Embryonic facial prominence (tissue), 1 donor: ENCODE results near the gene TBCE.
"Not testable (repeated sequence)": the region's sequence is repeated elsewhere in the genome, so short reads cannot be mapped to it uniquely, and the experiment has no call there.

Experiments
- DNase-seq: peaks from one replicate; pipeline ENCODE4 v3.0.0-alpha.2; 2016; ENCODE audit errors: extremely low spot score

Gene TBCE

GRCh38 chr1:235455097-235455496 is 87.9 kb downstream of the TBCE start:
- DNase-seq: no peak

GRCh38 chr1:235455823-235456222 is 88.6 kb downstream of the TBCE start:
- DNase-seq: no peak

- DNase-seq: not testable (repeated sequence)
Observed at GRCh38 chr1:235457856-235458255, 90.6 kb downstream of the TBCE start.

DNA sequence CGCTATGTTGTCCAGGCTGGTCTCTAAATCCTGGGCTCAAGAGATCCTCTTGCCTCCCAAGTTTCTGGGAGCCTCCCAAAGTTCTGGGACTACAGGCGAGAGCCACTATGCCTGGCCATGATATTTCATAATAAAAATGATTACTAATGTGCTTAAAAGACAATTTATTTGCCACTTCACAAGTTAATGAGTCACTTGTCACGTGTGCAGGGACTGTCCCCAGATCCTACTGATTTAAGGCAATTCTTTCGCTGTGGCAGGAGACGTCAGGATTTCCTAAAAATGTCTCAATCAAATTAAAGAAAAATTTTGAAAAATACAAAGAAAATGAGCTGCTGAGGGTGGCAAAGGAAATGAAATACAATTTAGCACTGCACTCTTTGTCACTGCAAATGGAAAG is 93.5 kb downstream of the TBCE start:
- DNase-seq: no peak

- no peak for DNase-seq
Observed at GRCh38 chr1:235461954-235462353, 94.7 kb downstream of the TBCE start.

DNA sequence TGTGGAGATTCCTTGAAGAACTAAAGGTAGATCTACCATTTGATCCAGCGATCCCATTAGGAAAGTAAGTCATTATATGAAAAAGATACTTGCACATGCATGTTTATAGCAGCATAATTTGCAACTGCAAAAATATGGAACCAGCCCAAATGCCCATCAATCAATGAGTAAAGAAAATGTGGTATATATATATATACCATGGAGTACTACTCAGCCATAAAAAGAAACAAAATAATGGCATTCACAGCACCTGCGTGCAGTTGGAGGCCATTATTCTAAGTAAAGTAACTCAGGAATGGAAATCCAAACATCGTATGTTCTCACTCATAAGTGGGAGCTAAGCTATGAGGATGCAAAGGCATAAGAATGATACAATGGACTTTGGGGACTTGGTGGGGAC is 95.6 kb downstream of the TBCE start:
- not testable (repeated sequence) for DNase-seq

- no peak for DNase-seq
Observed at GRCh38 chr1:235465066-235465465, 97.8 kb downstream of the TBCE start.

- DNase-seq: no peak
Observed at GRCh38 chr1:235468004-235468403, 100.8 kb downstream of the TBCE start.

- no peak for DNase-seq
Observed at GRCh38 chr1:235468970-235469369, 101.7 kb downstream of the TBCE start.

GRCh38 chr1:235469897-235470296 is 102.7 kb downstream of the TBCE start:
- DNase-seq: not testable (repeated sequence)

DNA sequence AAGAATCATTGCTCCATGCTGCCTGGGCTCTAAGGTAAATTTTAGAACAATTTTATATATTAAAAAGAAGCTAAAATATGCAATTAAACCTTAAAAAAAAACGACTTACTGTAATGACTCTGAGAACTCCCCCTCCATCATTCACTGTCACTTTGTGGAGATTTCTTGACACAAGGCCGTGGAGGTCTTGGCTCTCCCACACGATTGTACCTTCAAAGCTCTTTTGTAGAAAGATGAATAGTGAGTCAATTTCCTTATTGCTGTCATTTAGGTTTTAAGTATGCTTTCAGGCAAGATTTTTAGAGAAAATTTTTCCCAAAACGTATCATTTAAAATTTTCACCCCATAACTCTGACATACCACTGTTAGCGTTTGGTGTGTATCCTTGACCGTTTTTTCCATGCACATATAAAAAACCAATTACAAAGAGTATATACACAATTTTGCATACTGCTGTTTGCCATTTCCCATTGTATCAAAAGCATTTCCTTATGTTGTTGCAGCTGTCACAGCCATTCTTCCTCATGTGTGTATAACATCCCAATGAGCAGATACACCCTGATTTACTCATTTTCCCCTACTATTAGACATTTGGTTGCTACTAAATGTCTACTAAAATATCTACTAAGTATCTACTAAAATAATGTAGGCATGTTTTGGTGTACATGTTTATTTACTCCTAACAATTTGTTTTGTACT is 103.7 kb downstream of the TBCE start:
- DNase-seq: no peak

DNA sequence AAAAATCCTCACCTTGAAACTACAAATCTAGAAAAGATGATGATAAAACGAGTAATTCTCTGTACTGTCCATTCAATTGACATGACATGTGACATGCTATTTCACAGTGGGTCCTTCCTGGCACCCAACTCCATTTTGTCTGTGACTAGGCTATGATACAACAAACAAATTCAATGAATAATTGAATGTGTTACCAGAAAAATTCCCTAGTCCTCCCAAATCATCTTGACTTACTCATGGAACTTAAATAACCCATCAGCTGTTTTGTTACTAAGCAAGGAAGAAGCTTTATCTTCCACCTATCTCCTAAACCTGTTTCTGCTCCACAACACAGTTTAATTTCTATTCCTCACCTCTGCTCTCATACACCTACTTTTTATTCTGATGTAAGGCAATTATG is 106.6 kb downstream of the TBCE start:
- DNase-seq: no peak

GRCh38 chr1:235483090-235483489 is 115.9 kb downstream of the TBCE start:
- no peak for DNase-seq

DNA sequence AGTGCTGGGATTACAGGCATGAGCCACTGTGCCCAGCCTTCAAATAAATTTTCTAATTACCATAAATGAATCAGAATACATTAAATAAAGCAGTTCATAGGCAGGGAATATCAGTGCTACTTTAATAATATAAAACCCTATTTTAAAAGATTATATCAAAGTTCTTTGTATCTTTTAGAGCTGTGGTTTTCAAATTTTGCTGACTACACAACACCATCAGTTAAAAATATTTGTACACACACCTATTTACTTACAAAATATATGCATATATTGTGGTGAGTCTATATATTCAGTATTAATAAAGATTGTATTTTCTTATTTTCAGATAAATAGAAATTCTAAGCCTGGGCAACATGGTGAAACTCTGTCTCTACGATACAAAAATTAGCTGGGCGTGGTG is 118.3 kb downstream of the TBCE start:
- no peak for DNase-seq

- no peak for DNase-seq
Observed at GRCh38 chr1:235486321-235486720, 119.1 kb downstream of the TBCE start.

GRCh38 chr1:235491644-235492043 is 124.4 kb downstream of the TBCE start:
- no peak for DNase-seq

DNA sequence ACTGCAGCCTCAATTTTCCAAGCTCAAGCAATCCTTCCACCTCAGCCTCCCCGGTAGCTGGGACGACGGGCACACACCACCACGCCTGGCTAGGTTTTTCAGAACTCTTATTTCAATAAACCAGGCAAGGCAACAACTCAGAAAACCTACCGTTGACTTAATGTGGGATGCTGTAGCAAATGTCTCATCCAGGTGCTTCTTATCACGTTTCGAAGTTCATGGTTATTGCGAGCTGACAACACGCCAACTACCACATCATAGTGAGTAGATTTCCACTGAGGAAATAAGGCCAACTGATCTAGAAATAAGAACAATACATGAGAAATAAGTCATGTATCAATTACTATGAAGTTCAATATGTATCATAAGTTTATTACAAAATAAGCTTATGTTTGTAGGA is 127.3 kb downstream of the TBCE start:
- no peak for DNase-seq

DNA sequence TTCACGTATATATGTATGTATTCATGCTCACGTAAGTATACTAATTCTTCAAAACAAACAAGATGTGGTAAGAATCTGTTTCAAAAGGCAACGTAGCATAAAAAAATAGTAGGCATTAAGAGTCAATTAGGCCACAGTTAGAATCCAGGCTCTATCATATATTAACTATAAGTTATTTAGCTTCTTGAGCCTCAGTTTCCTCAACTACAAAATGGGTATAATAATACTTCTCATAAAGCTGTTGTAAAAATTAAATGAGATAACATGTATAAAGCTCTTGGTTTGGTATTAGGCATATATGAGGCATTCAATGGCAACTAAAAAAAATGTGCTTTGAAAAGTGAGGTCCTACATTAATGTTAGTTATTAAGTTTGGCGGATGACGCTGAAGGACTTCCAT is 127.8 kb downstream of the TBCE start:
- no peak for DNase-seq

GRCh38 chr1:235495551-235495950 is 128.3 kb downstream of the TBCE start:
- DNase-seq: no peak

GRCh38 chr1:235500971-235501540 is 133.8 kb downstream of the TBCE start:
- DNase-seq: no peak
